ENCODE results near the gene ASB13. TPM values are rescaled to one million over a fixed set of nuclear protein-coding genes. Genes with fewer than 3 reads are reported as not detected.

Gene ASB13
- total RNA-seq, 1 donor = 14.8 TPM

- no peak overlapping the region for H2AFZ ChIP-seq (ENCODE audit: low read length)
- no peaks in the 10 kb centered on the region for H3K9me3 ChIP-seq (ENCODE audit: low read depth, low read length)
- no peaks in the 10 kb centered on the region for H3K36me3 ChIP-seq (ENCODE audit: insufficient read depth, low read length)
- H4K20me1 ChIP-seq (ENCODE audit: insufficient read depth, low read length) = peaks cover 3% of the 10 kb centered on the region
- H3K4me3 ChIP-seq (ENCODE audit: insufficient read depth, low read length) = no peak overlapping the region
- TF ChIP-seq CTCF (IDR thresholded peaks at IDR 0.05; ENCODE audit: extremely low read depth, low read depth, low read length) = no peak
- no peak overlapping the region for H3K27ac ChIP-seq (ENCODE audit: low read depth, low read length)
- H3K27me3 ChIP-seq (ENCODE audit: insufficient read depth, low read length) = no peaks in the 10 kb centered on the region
- H3K79me2 ChIP-seq (ENCODE audit: insufficient read depth, low read length) = peaks cover 82% of the 10 kb centered on the region
- H3K4me2 ChIP-seq (ENCODE audit: insufficient read depth, low read length) = no peak overlapping the region
- H3K4me1 ChIP-seq (ENCODE audit: insufficient read depth, low read length) = no peaks in the 10 kb centered on the region
- DNase-seq (ENCODE audit: insufficient read length, low spot score, missing footprints) = no peak
Observed at GRCh38 chr10:5708356-5708755, 42.0 kb upstream of the ASB13 start.

GRCh38 chr10:5698062-5698461, 31.7 kb upstream of the ASB13 start:
- no peak overlapping the region for H3K4me2 ChIP-seq (ENCODE audit: insufficient read depth, low read length)
- no peak overlapping the region for H3K4me3 ChIP-seq (ENCODE audit: insufficient read depth, low read length)
- H2AFZ ChIP-seq (ENCODE audit: low read length) = no peak overlapping the region
- H3K4me1 ChIP-seq (ENCODE audit: insufficient read depth, low read length) = peaks cover under 1% of the 10 kb centered on the region
- no peak overlapping the region for H3K27ac ChIP-seq (ENCODE audit: low read depth, low read length)
- no peaks in the 10 kb centered on the region for H3K9me3 ChIP-seq (ENCODE audit: low read depth, low read length)
- no peak for DNase-seq (ENCODE audit: insufficient read length, low spot score, missing footprints)
- no peaks in the 10 kb centered on the region for H3K36me3 ChIP-seq (ENCODE audit: insufficient read depth, low read length)
- H4K20me1 ChIP-seq (ENCODE audit: insufficient read depth, low read length) = peaks cover 27% of the 10 kb centered on the region
- H3K27me3 ChIP-seq (ENCODE audit: insufficient read depth, low read length) = no peaks in the 10 kb centered on the region
- TF ChIP-seq CTCF (IDR thresholded peaks at IDR 0.05; ENCODE audit: extremely low read depth, low read depth, low read length) = no peak
- H3K79me2 ChIP-seq (ENCODE audit: insufficient read depth, low read length) = peaks cover 98% of the 10 kb centered on the region

GRCh38 chr10:5697342-5697741, 30.9 kb upstream of the ASB13 start:
- Histone ChIP-seq H3K27ac (ENCODE audit: low read depth, low read length) (no peak overlapping the region), H3K9me3 (ENCODE audit: low read depth, low read length) (no peaks in the 10 kb centered on the region), H3K4me1 (ENCODE audit: insufficient read depth, low read length) (peaks cover 5% of the 10 kb centered on the region), H3K79me2 (ENCODE audit: insufficient read depth, low read length) (peaks cover 98% of the 10 kb centered on the region), H3K4me3 (ENCODE audit: insufficient read depth, low read length) (no peak overlapping the region), H2AFZ (ENCODE audit: low read length) (no peak overlapping the region), H3K27me3 (ENCODE audit: insufficient read depth, low read length) (no peaks in the 10 kb centered on the region), H4K20me1 (ENCODE audit: insufficient read depth, low read length) (peaks cover 31% of the 10 kb centered on the region), H3K36me3 (ENCODE audit: insufficient read depth, low read length) (no peaks in the 10 kb centered on the region), H3K4me2 (ENCODE audit: insufficient read depth, low read length) (no peak overlapping the region)
- no peak for DNase-seq (ENCODE audit: insufficient read length, low spot score, missing footprints)
- TF ChIP-seq CTCF (IDR thresholded peaks at IDR 0.05; ENCODE audit: extremely low read depth, low read depth, low read length) = no peak

- Histone ChIP-seq H3K27me3 (ENCODE audit: insufficient read depth, low read length) (no peaks in the 10 kb centered on the region), H3K4me2 (ENCODE audit: insufficient read depth, low read length) (no peak overlapping the region), H4K20me1 (ENCODE audit: insufficient read depth, low read length) (peaks cover 42% of the 10 kb centered on the region), H3K4me1 (ENCODE audit: insufficient read depth, low read length) (peaks cover 9% of the 10 kb centered on the region), H3K36me3 (ENCODE audit: insufficient read depth, low read length) (no peaks in the 10 kb centered on the region), H3K4me3 (ENCODE audit: insufficient read depth, low read length) (no peak overlapping the region), H3K27ac (ENCODE audit: low read depth, low read length) (no peak overlapping the region), H2AFZ (ENCODE audit: low read length) (no peak overlapping the region), H3K9me3 (ENCODE audit: low read depth, low read length) (no peaks in the 10 kb centered on the region), H3K79me2 (ENCODE audit: insufficient read depth, low read length) (peaks cover 94% of the 10 kb centered on the region)
- DNase-seq (ENCODE audit: insufficient read length, low spot score, missing footprints) = no peak
- no peak for TF ChIP-seq CTCF (IDR thresholded peaks at IDR 0.05; ENCODE audit: extremely low read depth, low read depth, low read length)
Observed at GRCh38 chr10:5694573-5694972, 28.2 kb upstream of the ASB13 start.
